ENCODE data around the gene GLE1. TPM values are rescaled to one million over a fixed set of nuclear protein-coding genes. Genes with fewer than 3 reads are reported as not detected.

GLE1 gene
- total RNA-seq, 2 donors from 2014 or later = 14.7 to 16.6 TPM

DNA sequence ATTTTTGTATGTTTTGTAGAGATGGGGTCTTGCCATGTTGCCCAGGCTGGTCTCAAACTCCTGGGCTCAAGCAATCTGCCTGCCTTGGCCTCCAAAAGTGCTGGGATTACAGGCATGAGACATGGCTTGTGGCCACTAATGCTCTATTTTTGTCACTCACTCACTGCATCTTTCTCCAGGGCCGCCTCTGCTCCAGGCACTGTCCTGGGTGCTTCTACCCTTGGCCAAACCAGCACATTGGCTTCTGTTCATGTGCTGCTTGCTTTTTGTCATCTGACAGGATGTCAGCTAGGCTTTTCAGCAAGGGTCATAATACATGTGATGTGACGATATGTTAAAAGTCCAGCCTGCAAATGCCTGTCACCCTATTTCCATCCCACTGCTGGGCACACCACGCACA lies 45.5 kb upstream of the GLE1 start:
- no peak for DNase-seq
- H3K27me3 ChIP-seq (ENCODE audit: control insufficient read depth, insufficient read depth, low read length, poor library complexity, severe bottlenecking) = peaks cover 11% of the 10 kb centered on the region

DNA sequence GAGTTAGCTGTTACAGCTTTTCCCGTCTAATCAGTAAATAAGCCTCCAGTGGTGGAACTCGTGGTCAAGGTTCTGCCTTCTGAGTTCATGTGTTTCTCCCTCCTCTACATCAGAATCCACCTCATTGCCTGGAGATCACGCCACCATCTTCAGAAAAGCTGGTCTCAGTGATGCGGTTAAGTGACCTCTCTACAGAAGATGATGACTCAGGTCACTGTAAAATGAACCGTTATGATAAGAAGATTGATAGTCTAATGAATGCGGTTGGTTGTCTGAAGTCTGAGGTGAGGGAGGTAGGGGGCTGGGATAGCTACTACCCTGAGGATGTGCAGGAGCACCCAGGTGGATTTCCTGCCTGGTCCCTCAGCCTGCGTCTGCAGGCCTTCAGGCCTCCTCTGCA lies 35.4 kb upstream of the GLE1 start:
- H3K9me3 Mint-ChIP-seq = no peaks in the 10 kb centered on the region
- Histone ChIP-seq H3K27ac (ENCODE audit: low read depth, low read length) (no peak overlapping the region), H3K4me1 (ENCODE audit: control insufficient read depth, insufficient read depth, low read length) (no peaks in the 10 kb centered on the region), H3K4me3 (ENCODE audit: low read length) (no peak overlapping the region), H3K9me3 (ENCODE audit: control insufficient read depth, low read length) (no peaks in the 10 kb centered on the region), H3K36me3 (ENCODE audit: control insufficient read depth, insufficient read depth, low read length) (peaks cover 34% of the 10 kb centered on the region), H3K9ac (ENCODE audit: extremely low read depth, low read length, poor library complexity, severe bottlenecking) (no peak overlapping the region), H3K27me3 (ENCODE audit: control insufficient read depth, insufficient read depth, low read length, poor library complexity, severe bottlenecking) (no peaks in the 10 kb centered on the region)
- WGBS, 2 experiments (ENCODE audit: insufficient coverage in 1 of 2, insufficient read length in 1 of 2) = 95 to 100% methylated on average over 5 to 7 of the region's 7 CpGs
- no peak overlapping the region for H3K4me3 Mint-ChIP-seq
- peaks cover 37% of the 10 kb centered on the region for H3K36me3 Mint-ChIP-seq (ENCODE audit: low read depth)
- H3K27ac Mint-ChIP-seq = no peak overlapping the region
- TF ChIP-seq, protein P1, sequence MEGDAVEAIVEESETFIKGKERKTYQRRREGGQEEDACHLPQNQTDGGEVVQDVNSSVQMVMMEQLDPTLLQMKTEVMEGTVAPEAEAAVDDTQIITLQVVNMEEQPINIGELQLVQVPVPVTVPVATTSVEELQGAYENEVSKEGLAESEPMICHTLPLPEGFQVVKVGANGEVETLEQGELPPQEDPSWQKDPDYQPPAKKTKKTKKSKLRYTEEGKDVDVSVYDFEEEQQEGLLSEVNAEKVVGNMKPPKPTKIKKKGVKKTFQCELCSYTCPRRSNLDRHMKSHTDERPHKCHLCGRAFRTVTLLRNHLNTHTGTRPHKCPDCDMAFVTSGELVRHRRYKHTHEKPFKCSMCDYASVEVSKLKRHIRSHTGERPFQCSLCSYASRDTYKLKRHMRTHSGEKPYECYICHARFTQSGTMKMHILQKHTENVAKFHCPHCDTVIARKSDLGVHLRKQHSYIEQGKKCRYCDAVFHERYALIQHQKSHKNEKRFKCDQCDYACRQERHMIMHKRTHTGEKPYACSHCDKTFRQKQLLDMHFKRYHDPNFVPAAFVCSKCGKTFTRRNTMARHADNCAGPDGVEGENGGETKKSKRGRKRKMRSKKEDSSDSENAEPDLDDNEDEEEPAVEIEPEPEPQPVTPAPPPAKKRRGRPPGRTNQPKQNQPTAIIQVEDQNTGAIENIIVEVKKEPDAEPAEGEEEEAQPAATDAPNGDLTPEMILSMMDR (conservative IDR thresholded peaks at IDR 0.05) = no peak
- no peaks in the 10 kb centered on the region for H3K4me1 Mint-ChIP-seq
- H3K27me3 Mint-ChIP-seq (ENCODE audit: insufficient read depth) = no peaks in the 10 kb centered on the region
- no peak for DNase-seq

More for the DNA sequence above, 45.5 kb upstream of the GLE1 start:
- Histone ChIP-seq H3K27ac (ENCODE audit: low read depth, low read length) (no peak overlapping the region), H3K4me1 (ENCODE audit: control insufficient read depth, insufficient read depth, low read length) (no peaks in the 10 kb centered on the region), H3K4me3 (ENCODE audit: low read length) (no peak overlapping the region), H3K9ac (ENCODE audit: extremely low read depth, low read length, poor library complexity, severe bottlenecking) (no peak overlapping the region), H3K36me3 (ENCODE audit: control insufficient read depth, insufficient read depth, low read length) (peaks cover 42% of the 10 kb centered on the region), H3K9me3 (ENCODE audit: control insufficient read depth, low read length) (no peaks in the 10 kb centered on the region)
- Mint-ChIP-seq H3K4me3 (no peak overlapping the region), H3K4me1 (peaks cover 9% of the 10 kb centered on the region), H3K27me3 (ENCODE audit: insufficient read depth) (peaks cover 40% of the 10 kb centered on the region), H3K9me3 (no peaks in the 10 kb centered on the region), H3K36me3 (ENCODE audit: low read depth) (peaks cover 48% of the 10 kb centered on the region), H3K27ac (no peak overlapping the region)
- WGBS, 2 experiments (ENCODE audit: insufficient coverage in 1 of 2, insufficient read length in 1 of 2) = 94 to 96% methylated on average over 3 of the region's 3 CpGs
- TF ChIP-seq, protein P1 (conservative IDR thresholded peaks at IDR 0.05) = no peak

DNA sequence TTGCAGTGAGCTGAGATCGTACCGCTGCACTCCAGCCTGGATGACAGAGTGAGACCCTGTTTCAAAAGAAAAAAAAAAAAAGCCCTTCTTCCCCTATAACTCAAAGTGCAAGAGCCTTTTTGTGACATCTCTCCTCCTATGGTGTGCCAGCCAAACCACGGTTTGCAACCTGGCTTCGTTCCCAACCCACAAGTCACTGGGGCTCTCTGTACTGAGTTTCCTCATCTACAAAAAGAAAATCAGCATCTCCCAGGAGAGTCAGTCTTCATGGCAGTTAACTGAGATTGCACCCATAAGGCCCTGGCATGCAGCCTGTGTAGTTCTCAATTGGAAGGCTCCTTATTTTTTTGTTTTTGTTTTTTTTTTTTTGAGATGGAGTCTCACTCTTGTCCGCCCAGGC lies 34.0 kb upstream of the GLE1 start:
- H3K4me3 ChIP-seq (ENCODE audit: low read length) = no peak overlapping the region
- H3K9me3 Mint-ChIP-seq = no peaks in the 10 kb centered on the region
- H3K27me3 Mint-ChIP-seq (ENCODE audit: insufficient read depth) = no peaks in the 10 kb centered on the region

More for the DNA sequence above, 34.0 kb upstream of the GLE1 start:
- H3K27ac ChIP-seq (ENCODE audit: low read depth, low read length) = no peak overlapping the region
- no peak overlapping the region for H3K27ac Mint-ChIP-seq
- no peaks in the 10 kb centered on the region for H3K27me3 ChIP-seq (ENCODE audit: control insufficient read depth, insufficient read depth, low read length, poor library complexity, severe bottlenecking)
- no peak overlapping the region for H3K9ac ChIP-seq (ENCODE audit: extremely low read depth, low read length, poor library complexity, severe bottlenecking)
- TF ChIP-seq, protein P1 (conservative IDR thresholded peaks at IDR 0.05) = no peak
- H3K4me3 Mint-ChIP-seq = no peak overlapping the region
- no peaks in the 10 kb centered on the region for H3K4me1 ChIP-seq (ENCODE audit: control insufficient read depth, insufficient read depth, low read length)
- peaks cover 39% of the 10 kb centered on the region for H3K36me3 ChIP-seq (ENCODE audit: control insufficient read depth, insufficient read depth, low read length)
- H3K4me1 Mint-ChIP-seq = no peaks in the 10 kb centered on the region
- no peaks in the 10 kb centered on the region for H3K9me3 ChIP-seq (ENCODE audit: control insufficient read depth, low read length)
- DNase-seq = no peak
- peaks cover 43% of the 10 kb centered on the region for H3K36me3 Mint-ChIP-seq (ENCODE audit: low read depth)
- 95 to 97% methylated on average over 5 of the region's 5 CpGs for WGBS, 2 experiments (ENCODE audit: insufficient coverage in 1 of 2, insufficient read length in 1 of 2)
